GM12875 (cell line): Measurements from ENCODE around the gene NT5C1A.

Source experiments
- H3K4me3 ChIP-seq: one replicate; pipeline ENCODE4 v1.5.1; 2011; ENCODE audit warnings: low read depth, low read length, control low read depth
- CTCF ChIP-seq: IDR thresholded peaks from 2 replicates; pipeline ENCODE4 v1.5.1; 2011; ENCODE audit warnings: low read depth, mild to moderate bottlenecking, control low read depth, inconsistent platforms, low read length, moderate library complexity, borderline replicate concordance; ENCODE audit not compliant: insufficient read depth

Gene NT5C1A

GRCh38 chr1:39650431-39650830 lies 21.5 kb downstream of the NT5C1A start:
- H3K4me3 ChIP-seq: no peak overlapping the region
- TF ChIP-seq CTCF: no peak

GRCh38 chr1:39649636-39650185 lies 22.2 kb downstream of the NT5C1A start:
- H3K4me3 ChIP-seq: no peak overlapping the region
- TF ChIP-seq CTCF: no peak

GRCh38 chr1:39648496-39648895 lies 23.4 kb downstream of the NT5C1A start:
- no peak for TF ChIP-seq CTCF
- H3K4me3 ChIP-seq: no peak overlapping the region

GRCh38 chr1:39647247-39647646 lies 24.7 kb downstream of the NT5C1A start:
- TF ChIP-seq CTCF: no peak

GRCh38 chr1:39646232-39647081 lies 25.4 kb downstream of the NT5C1A start:
- H3K4me3 ChIP-seq: no peak overlapping the region

More at GRCh38 chr1:39647247-39647646, 24.7 kb downstream of the NT5C1A start:
- H3K4me3 ChIP-seq: no peak overlapping the region

GRCh38 chr1:39645411-39646043 lies 26.4 kb downstream of the NT5C1A start:
- H3K4me3 ChIP-seq: no peak overlapping the region
- TF ChIP-seq CTCF: no peak

More at GRCh38 chr1:39646232-39647081, 25.4 kb downstream of the NT5C1A start:
- TF ChIP-seq CTCF: no peak
